H9 (cell line): ENCODE results near the gene TCEAL4. TPM values are rescaled to one million over a fixed set of nuclear protein-coding genes. Genes with fewer than 3 reads are reported as not detected.

Experiments
- DNase-seq: peaks from one replicate; pipeline ENCODE4 v3.0.0-alpha.2; 2017
- H2AFZ ChIP-seq: one replicate; pipeline ENCODE4 v1.6.1; 2013; ENCODE audit warnings: mild to moderate bottlenecking, low read length, control low read depth, moderate library complexity
- H2AK5ac ChIP-seq: 2 replicates; pipeline ENCODE4 v1.6.1; 2013; ENCODE audit warnings: low read length, control low read depth, mixed read lengths; ENCODE audit not compliant: insufficient read length
- H2BK120ac ChIP-seq: one replicate; pipeline ENCODE4 v1.6.1; 2013; ENCODE audit warnings: low read depth, mild to moderate bottlenecking, low read length, control low read depth, inconsistent platforms; ENCODE audit not compliant: poor library complexity, severe bottlenecking
- H2BK12ac ChIP-seq: 2 replicates; pipeline ENCODE4 v1.6.1; 2013; ENCODE audit warnings: low read length, control low read depth, mixed read lengths, low read depth; ENCODE audit not compliant: insufficient read length
- H2BK15ac ChIP-seq: 2 replicates; pipeline ENCODE4 v1.6.1; 2013; ENCODE audit warnings: low read depth, low read length, control low read depth
- H2BK20ac ChIP-seq: one replicate; pipeline ENCODE4 v1.6.1; 2013; ENCODE audit warnings: low read depth, mild to moderate bottlenecking, low read length, control low read depth, inconsistent platforms; ENCODE audit not compliant: poor library complexity, severe bottlenecking
- H2BK5ac ChIP-seq: 2 replicates; pipeline ENCODE4 v1.6.1; 2013; ENCODE audit warnings: low read length, control low read depth, mixed read lengths; ENCODE audit not compliant: insufficient read length
- H3K14ac ChIP-seq: 2 replicates; pipeline ENCODE4 v1.6.1; 2013; ENCODE audit warnings: low read length, control low read depth; ENCODE audit not compliant: insufficient read depth
- H3K18ac ChIP-seq: 2 replicates; pipeline ENCODE4 v1.6.1; 2013; ENCODE audit warnings: low read depth, mild to moderate bottlenecking, mixed read lengths, low read length, control low read depth; ENCODE audit not compliant: insufficient read length
- H3K23ac ChIP-seq: 2 replicates; pipeline ENCODE4 v1.6.1; 2013; ENCODE audit warnings: low read length, control low read depth, mixed read lengths, low read depth; ENCODE audit not compliant: insufficient read length
- H3K23me2 ChIP-seq: 2 replicates; pipeline ENCODE4 v1.6.1; 2013; ENCODE audit warnings: low read depth, mild to moderate bottlenecking, mixed read lengths, low read length, control low read depth; ENCODE audit not compliant: insufficient read length, poor library complexity, severe bottlenecking
- H3K27ac ChIP-seq: 2 replicates; pipeline ENCODE4 v1.5.1; 2013; ENCODE audit warnings: low read length, control low read depth, mixed read lengths, low read depth; ENCODE audit not compliant: insufficient read length
- H3K27me3 ChIP-seq: 2 replicates; pipeline ENCODE4 v1.6.1; 2013; ENCODE audit warnings: low read length, control low read depth, inconsistent platforms; ENCODE audit not compliant: insufficient read depth
- H3K4ac ChIP-seq: 2 replicates; pipeline ENCODE4 v1.6.1; 2013; ENCODE audit warnings: low read depth, mild to moderate bottlenecking, control low read depth, inconsistent platforms, low read length, moderate library complexity
- H3K4me1 ChIP-seq: 2 replicates; pipeline ENCODE4 v1.6.1; 2013; ENCODE audit warnings: low read length, control low read depth, inconsistent platforms; ENCODE audit not compliant: insufficient read depth
- H3K4me2 ChIP-seq: 2 replicates; pipeline ENCODE4 v1.6.1; 2013; ENCODE audit warnings: low read length, control low read depth, mixed read lengths; ENCODE audit not compliant: insufficient read length, insufficient read depth
- H3K56ac ChIP-seq: 2 replicates; pipeline ENCODE4 v1.6.1; 2013; ENCODE audit warnings: low read depth, mild to moderate bottlenecking, mixed read lengths, low read length, control low read depth; ENCODE audit not compliant: insufficient read length
- H3K79me1 ChIP-seq: 2 replicates; pipeline ENCODE4 v1.6.1; 2013; ENCODE audit warnings: low read depth, mild to moderate bottlenecking, moderate library complexity, low read length, control low read depth, inconsistent platforms; ENCODE audit not compliant: insufficient read depth, poor library complexity, severe bottlenecking
- H3K79me2 ChIP-seq: 2 replicates; pipeline ENCODE4 v1.6.1; 2013; ENCODE audit warnings: low read length, control low read depth, inconsistent platforms; ENCODE audit not compliant: insufficient read depth
- H3K9ac ChIP-seq: 2 replicates; pipeline ENCODE4 v1.6.1; 2013; ENCODE audit warnings: low read length, control low read depth, mixed read lengths; ENCODE audit not compliant: insufficient read length; ENCODE audit errors: extremely low read depth
- H3K9me3 ChIP-seq: one replicate; pipeline ENCODE4 v1.6.1; 2013; ENCODE audit warnings: low read depth, low read length, inconsistent platforms; ENCODE audit not compliant: control insufficient read depth
- H3T11ph ChIP-seq: one replicate; pipeline ENCODE4 v1.6.1; 2013; ENCODE audit warnings: mild to moderate bottlenecking, low read length, control low read depth, inconsistent platforms
- H4K20me1 ChIP-seq: one replicate; pipeline ENCODE4 v1.6.1; 2013; ENCODE audit not compliant: control insufficient read depth, insufficient read length, insufficient read depth
- H4K5ac ChIP-seq: 2 replicates; pipeline ENCODE4 v1.6.1; 2013; ENCODE audit warnings: low read depth, mild to moderate bottlenecking, mixed read lengths, low read length, control low read depth; ENCODE audit not compliant: insufficient read length
- H4K8ac ChIP-seq: replicated peaks from 2 replicates; pipeline ENCODE4 v1.6.1; 2013; ENCODE audit warnings: low read length, control low read depth, mixed read lengths, low read depth; ENCODE audit not compliant: insufficient read length
- H4K91ac ChIP-seq: 2 replicates; pipeline ENCODE4 v1.6.1; 2013; ENCODE audit warnings: low read depth, mild to moderate bottlenecking, moderate library complexity, mixed read lengths, low read length, control low read depth; ENCODE audit not compliant: insufficient read length
- H3K27ac Mint-ChIP-seq, 3 experiments: 2 replicates in 2 of 3; 3 replicates in 1 of 3; pipeline ENCODE4 v1.8.0; 2020 to 2021; ENCODE audit warnings: mixed read lengths in 3 of 3, mild to moderate bottlenecking in 1 of 3, moderate library complexity in 1 of 3
- H3K27me3 Mint-ChIP-seq: 2 replicates; pipeline ENCODE4 v1.8.0; 2021; ENCODE audit warnings: low read depth, mild to moderate bottlenecking, moderate library complexity, mixed read lengths
- H3K36me3 Mint-ChIP-seq, 3 experiments: 2 replicates in 2 of 3; 3 replicates in 1 of 3; pipeline ENCODE4 v1.8.0; 2020 to 2021; ENCODE audit warnings: low read depth in 3 of 3, mixed read lengths in 3 of 3; ENCODE audit not compliant: insufficient read depth in 1 of 3
- H3K4me1 Mint-ChIP-seq, 2 experiments: 2 replicates each; pipeline ENCODE4 v1.8.0; 2020; ENCODE audit warnings: mixed read lengths in 2 of 2
- H3K4me3 Mint-ChIP-seq, 2 experiments: 2 replicates in 1 of 2; 3 replicates in 1 of 2; pipeline ENCODE4 v1.8.0; 2020 to 2021; ENCODE audit warnings: mild to moderate bottlenecking in 2 of 2, mixed read lengths in 2 of 2, moderate library complexity in 1 of 2
- H3K9me3 Mint-ChIP-seq, 2 experiments: 2 replicates in 1 of 2; 3 replicates in 1 of 2; pipeline ENCODE4 v1.8.0; 2020; ENCODE audit warnings: mild to moderate bottlenecking in 2 of 2, mixed read lengths in 2 of 2, moderate library complexity in 1 of 2
- WGBS: extraction: QIAGEN DNeasy Blood & Tissue Kit; methylation state at CpG from one replicate; pipeline ENCODE4 v1.1.7; 2013; ENCODE audit warnings: missing lambda C conversion rate, low lambda C conversion rate, mixed read lengths; ENCODE audit not compliant: insufficient read length; ENCODE audit errors: extremely low coverage; 5-methylcytosine and 5-hydroxymethylcytosine counted together
- total RNA-seq: library from RNA; stranded (reverse); gene quantifications from 2 replicates; pipeline ENCODE4 v1.2.1, GENCODE V29; 2021
- TF ChIP-seq, protein P1 (sequence below): fragments of 200-600 bp; sonication (generic); conservative IDR thresholded peaks from 3 replicates; pipeline ENCODE4 v1.8.0; 2021; ENCODE audit warnings: antibody characterized with exemption, mild to moderate bottlenecking

Gene TCEAL4
- total RNA-seq, 1 experiment from 2014 or later = 49.9 TPM

DNA sequence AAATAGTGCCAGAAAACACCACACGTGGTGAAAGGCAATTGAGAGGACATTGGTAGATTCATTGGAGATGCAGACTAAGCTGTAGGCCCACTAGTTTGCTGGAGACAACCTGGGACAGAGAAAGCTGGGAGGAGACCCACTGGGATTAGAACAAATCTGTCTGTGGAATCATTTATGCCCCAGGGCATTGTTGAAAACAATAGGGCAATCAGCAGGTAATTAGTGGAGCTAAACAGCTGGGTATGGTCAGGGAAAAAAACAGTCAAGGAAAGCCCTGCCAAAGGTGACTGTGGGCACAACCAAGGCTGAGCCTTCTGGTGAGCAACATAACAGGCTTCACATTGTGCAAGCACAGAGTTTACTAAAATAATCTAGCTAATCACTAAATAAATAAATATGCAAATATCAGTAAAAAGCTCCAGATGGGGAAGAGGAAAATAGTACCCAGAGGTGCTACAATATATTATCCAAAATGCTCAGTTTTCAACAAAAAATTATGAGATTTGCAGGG lies 31.4 kb downstream of the TCEAL4 start:
- Mint-ChIP-seq H3K36me3 (peaks cover 0 to 3% (median 0%) of the 10 kb centered on the region in 3 experiments; a peak in 4 of 7 replicates), H3K4me3 (no peak overlapping the region; a peak in 1 of 5 replicates), H3K27ac (no peak overlapping the region), H3K9me3 (peaks cover 0 to 38% of the 10 kb centered on the region in 2 experiments; a peak in 2 of 5 replicates), H3K4me1 (peaks cover 18 to 19% of the 10 kb centered on the region in 2 experiments), H3K27me3 (no peaks in the 10 kb centered on the region)
- Histone ChIP-seq H3K4me2 (no peak overlapping the region), H3K9ac (no peak overlapping the region), H3K23ac (no peak overlapping the region), H2AK5ac (no peak overlapping the region), H3K14ac (no peak overlapping the region), H2BK15ac (no peak overlapping the region), H3K27me3 (no peaks in the 10 kb centered on the region), H2BK5ac (no peak overlapping the region), H3K4ac (no peak overlapping the region), H4K91ac (no peak overlapping the region), H3K79me1 (no peaks in the 10 kb centered on the region), H2BK12ac (no peak overlapping the region), H2BK20ac (no peak overlapping the region), H4K5ac (no peak overlapping the region), H3K56ac (no peak overlapping the region), H3K23me2 (no peaks in the 10 kb centered on the region), H2AFZ (no peak overlapping the region), H4K8ac (no peak overlapping the region), H2BK120ac (no peak overlapping the region), H3T11ph (no peak overlapping the region), H3K9me3 (no peaks in the 10 kb centered on the region), H3K27ac (no peak overlapping the region), H3K79me2 (no peaks in the 10 kb centered on the region), H3K18ac (no peak overlapping the region), H3K4me1 (peaks cover 7% of the 10 kb centered on the region; the same call in 1 of the 2 replicates), H4K20me1 (no peaks in the 10 kb centered on the region)
- TF ChIP-seq, protein P1, sequence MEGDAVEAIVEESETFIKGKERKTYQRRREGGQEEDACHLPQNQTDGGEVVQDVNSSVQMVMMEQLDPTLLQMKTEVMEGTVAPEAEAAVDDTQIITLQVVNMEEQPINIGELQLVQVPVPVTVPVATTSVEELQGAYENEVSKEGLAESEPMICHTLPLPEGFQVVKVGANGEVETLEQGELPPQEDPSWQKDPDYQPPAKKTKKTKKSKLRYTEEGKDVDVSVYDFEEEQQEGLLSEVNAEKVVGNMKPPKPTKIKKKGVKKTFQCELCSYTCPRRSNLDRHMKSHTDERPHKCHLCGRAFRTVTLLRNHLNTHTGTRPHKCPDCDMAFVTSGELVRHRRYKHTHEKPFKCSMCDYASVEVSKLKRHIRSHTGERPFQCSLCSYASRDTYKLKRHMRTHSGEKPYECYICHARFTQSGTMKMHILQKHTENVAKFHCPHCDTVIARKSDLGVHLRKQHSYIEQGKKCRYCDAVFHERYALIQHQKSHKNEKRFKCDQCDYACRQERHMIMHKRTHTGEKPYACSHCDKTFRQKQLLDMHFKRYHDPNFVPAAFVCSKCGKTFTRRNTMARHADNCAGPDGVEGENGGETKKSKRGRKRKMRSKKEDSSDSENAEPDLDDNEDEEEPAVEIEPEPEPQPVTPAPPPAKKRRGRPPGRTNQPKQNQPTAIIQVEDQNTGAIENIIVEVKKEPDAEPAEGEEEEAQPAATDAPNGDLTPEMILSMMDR = no peak
- no CpG with 5 or more reads among the region's 1 CpG for WGBS
- DNase-seq = no peak
